Measurements from ENCODE around the gene POLD4. TPM values are rescaled to one million over a fixed set of nuclear protein-coding genes. Genes with fewer than 3 reads are reported as not detected.

The POLD4 gene
- total RNA-seq, 1 donor from 2014 or later, result 50.1 TPM

GRCh38 chr11:67364783-67365722 lies 11.7 kb upstream of the POLD4 start:
- Mint-ChIP-seq H3K27ac (no peak overlapping the region), H3K4me1 (ENCODE audit: low read depth) (peaks cover 23% of the 10 kb centered on the region), H3K4me3 (ENCODE audit: low read depth) (no peak overlapping the region), H3K36me3 (ENCODE audit: low read depth) (peaks cover 5% of the 10 kb centered on the region), H3K9me3 (no peaks in the 10 kb centered on the region), H3K27me3 (ENCODE audit: low read depth) (peaks cover 52% of the 10 kb centered on the region)
- no peak for DNase-seq (ENCODE audit: low spot score)
- intact Hi-C loops (cut with micrococcal nuclease), result no loop called here

GRCh38 chr11:67364169-67364568 lies 10.8 kb upstream of the POLD4 start:
- Mint-ChIP-seq H3K4me1 (ENCODE audit: low read depth) (peaks cover 18% of the 10 kb centered on the region), H3K9me3 (no peaks in the 10 kb centered on the region), H3K27ac (no peak overlapping the region), H3K27me3 (ENCODE audit: low read depth) (peaks cover 44% of the 10 kb centered on the region), H3K36me3 (ENCODE audit: low read depth) (peaks cover 5% of the 10 kb centered on the region), H3K4me3 (ENCODE audit: low read depth) (no peak overlapping the region)
- no peak for DNase-seq (ENCODE audit: low spot score)
- intact Hi-C loops (cut with micrococcal nuclease), result no loop called here

GRCh38 chr11:67357831-67358670 lies 4.7 kb upstream of the POLD4 start:
- H3K9me3 Mint-ChIP-seq, result no peaks in the 10 kb centered on the region
- intact Hi-C loops (cut with micrococcal nuclease), result loop anchor here (1.0 kb wide), 1 partner anchor 24 kb away; no protein-coding TSS in a partner anchor
- no peak overlapping the region for H3K27ac Mint-ChIP-seq
- H3K4me3 Mint-ChIP-seq (ENCODE audit: low read depth), result no peak overlapping the region
- H3K27me3 Mint-ChIP-seq (ENCODE audit: low read depth), result peaks cover 29% of the 10 kb centered on the region
- H3K36me3 Mint-ChIP-seq (ENCODE audit: low read depth), result no peaks in the 10 kb centered on the region
- peaks cover 28% of the 10 kb centered on the region for H3K4me1 Mint-ChIP-seq (ENCODE audit: low read depth)
- DNase-seq (ENCODE audit: low spot score), result no peak

DNA sequence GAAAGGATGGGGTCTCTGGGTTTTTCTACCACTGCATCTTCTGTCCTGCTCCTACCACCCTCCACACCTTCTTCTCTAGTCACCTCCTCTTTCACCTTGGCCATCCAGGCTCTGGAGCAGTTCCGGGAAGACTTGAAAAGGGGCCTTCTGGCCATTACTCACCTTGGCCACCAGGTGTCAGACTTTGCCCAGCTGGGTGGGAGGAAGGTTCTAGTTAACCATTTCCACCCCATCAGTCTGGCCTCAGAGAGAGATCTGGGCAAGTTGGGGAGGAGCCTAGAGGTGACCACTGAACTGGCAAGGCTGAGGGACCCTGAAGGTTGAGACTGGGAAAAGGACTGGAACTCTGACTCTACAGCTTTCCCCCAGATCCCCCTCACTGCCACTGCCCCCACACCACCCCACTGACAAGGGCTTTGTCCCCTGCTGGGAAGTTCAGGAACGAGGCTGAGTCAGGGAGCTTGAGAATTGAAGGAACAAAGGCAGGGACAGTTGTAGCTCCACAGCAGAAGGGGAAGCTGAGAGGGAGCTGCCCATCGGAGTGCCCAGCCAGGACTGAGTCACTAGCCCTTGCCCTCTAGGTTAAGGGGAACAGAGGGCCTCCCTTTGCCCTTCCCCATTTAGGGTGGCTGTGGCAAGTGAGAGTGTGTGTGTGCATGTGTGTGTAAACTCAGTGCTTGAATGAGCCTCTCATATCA lies 3.7 kb upstream of the POLD4 start:
- intact Hi-C loops (cut with micrococcal nuclease), result loop anchor here (1.0 kb wide), 1 partner anchor 25 kb away; no protein-coding TSS in a partner anchor

GRCh38 chr11:67356387-67356863 lies 3.1 kb upstream of the POLD4 start:
- peaks cover 32% of the 10 kb centered on the region for H3K4me1 Mint-ChIP-seq (ENCODE audit: low read depth)
- H3K27me3 Mint-ChIP-seq (ENCODE audit: low read depth), result peaks cover 14% of the 10 kb centered on the region
- peak overlapping the region; percentile 77 for H3K27ac Mint-ChIP-seq
- no peaks in the 10 kb centered on the region for H3K36me3 Mint-ChIP-seq (ENCODE audit: low read depth)
- H3K9me3 Mint-ChIP-seq, result no peaks in the 10 kb centered on the region
- no peak for DNase-seq (ENCODE audit: low spot score)
- intact Hi-C loops (cut with micrococcal nuclease), result no loop called here
- peak overlapping the region; percentile 10 for H3K4me3 Mint-ChIP-seq (ENCODE audit: low read depth)

More for the DNA sequence above, 3.7 kb upstream of the POLD4 start:
- peaks cover 28% of the 10 kb centered on the region for H3K4me1 Mint-ChIP-seq (ENCODE audit: low read depth)
- peak overlapping the region; percentile 10 for H3K4me3 Mint-ChIP-seq (ENCODE audit: low read depth)
- H3K27me3 Mint-ChIP-seq (ENCODE audit: low read depth), result peaks cover 19% of the 10 kb centered on the region
- peak overlapping the region; percentile 77 for H3K27ac Mint-ChIP-seq
- peak; percentile 59 for DNase-seq (ENCODE audit: low spot score)
- H3K36me3 Mint-ChIP-seq (ENCODE audit: low read depth), result no peaks in the 10 kb centered on the region
- H3K9me3 Mint-ChIP-seq, result no peaks in the 10 kb centered on the region

DNA sequence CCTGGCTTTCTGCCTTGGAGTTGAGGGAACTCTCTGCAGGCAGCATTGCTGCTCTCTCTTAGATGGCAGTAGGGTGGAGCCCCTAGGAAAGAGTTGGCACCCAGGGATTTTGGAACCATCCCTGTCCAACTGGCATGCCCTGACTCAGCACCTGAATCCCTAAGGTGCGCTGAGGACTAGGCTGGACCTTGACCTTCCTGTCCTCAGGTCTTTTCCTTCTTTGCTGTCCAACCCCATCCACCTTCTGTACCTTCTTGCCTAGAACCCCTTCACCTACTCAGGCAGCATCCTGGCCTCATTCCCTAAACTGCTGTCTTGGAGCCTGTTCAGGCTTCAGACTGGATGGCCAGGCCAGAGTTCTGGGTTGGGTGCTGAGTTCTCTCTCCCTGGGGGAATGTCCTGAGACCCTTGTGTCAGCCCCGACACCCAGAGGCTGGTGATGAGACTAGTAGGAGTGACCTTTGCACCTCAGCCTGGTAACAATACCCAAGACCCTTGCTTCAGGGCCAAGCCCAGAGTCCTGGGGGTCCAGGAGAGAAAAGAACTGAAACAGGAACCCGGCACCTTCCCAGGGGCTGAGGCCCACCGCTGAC lies 2.5 kb upstream of the POLD4 start:
- Mint-ChIP-seq H3K4me3 (ENCODE audit: low read depth) (peak overlapping the region; percentile 21), H3K27ac (peak overlapping the region; percentile 73), H3K9me3 (no peaks in the 10 kb centered on the region), H3K36me3 (ENCODE audit: low read depth) (no peaks in the 10 kb centered on the region), H3K27me3 (ENCODE audit: low read depth) (peaks cover 10% of the 10 kb centered on the region), H3K4me1 (ENCODE audit: low read depth) (peaks cover 35% of the 10 kb centered on the region)
- intact Hi-C loops (cut with micrococcal nuclease), result no loop called here
- DNase-seq (ENCODE audit: low spot score), result no peak

DNA sequence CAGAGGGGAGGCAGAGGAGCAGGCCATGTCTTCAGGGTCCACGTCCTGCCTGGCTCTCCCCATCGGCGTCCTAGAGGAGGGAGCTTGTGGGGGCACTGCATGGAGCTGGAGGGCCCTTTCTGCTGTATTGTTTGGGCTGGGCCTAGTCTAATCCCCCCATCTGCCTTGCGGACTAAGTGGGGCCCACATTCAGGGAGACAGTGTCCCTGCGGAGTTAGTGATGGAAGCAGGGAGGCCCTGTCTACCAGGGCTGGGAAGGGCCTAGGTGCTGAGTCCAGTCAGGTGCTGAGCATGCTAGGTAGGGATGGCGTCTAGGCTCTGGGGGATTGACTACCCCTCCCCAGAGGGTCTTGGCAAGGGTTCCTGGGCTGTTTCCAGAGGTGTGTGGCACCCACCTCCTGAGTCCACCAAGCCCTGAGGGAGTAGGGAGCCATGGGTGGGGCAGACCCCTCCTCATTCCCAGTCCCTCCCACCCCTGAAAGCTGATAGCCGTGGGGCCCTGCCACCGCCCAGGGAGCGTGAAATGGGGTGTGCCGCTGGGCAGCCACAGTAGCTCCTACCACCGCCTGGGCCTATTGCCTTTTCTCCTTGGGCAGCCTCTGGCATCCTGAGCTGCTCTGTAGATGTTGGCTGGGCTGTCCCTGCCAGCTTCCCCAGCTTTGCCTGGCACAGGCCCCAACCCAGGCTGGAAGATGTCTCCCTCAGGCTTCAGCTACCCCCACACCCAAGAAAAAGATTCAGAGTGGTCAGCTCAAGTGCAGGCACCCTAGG lies 1.9 kb upstream of the POLD4 start:
- Mint-ChIP-seq H3K4me3 (ENCODE audit: low read depth) (peak overlapping the region; percentile 21), H3K9me3 (no peaks in the 10 kb centered on the region), H3K27ac (peak overlapping the region; percentile 100), H3K4me1 (ENCODE audit: low read depth) (peaks cover 35% of the 10 kb centered on the region), H3K27me3 (ENCODE audit: low read depth) (peaks cover 10% of the 10 kb centered on the region), H3K36me3 (ENCODE audit: low read depth) (no peaks in the 10 kb centered on the region)
- intact Hi-C loops (cut with micrococcal nuclease), result no loop called here
- no peak for DNase-seq (ENCODE audit: low spot score)

DNA sequence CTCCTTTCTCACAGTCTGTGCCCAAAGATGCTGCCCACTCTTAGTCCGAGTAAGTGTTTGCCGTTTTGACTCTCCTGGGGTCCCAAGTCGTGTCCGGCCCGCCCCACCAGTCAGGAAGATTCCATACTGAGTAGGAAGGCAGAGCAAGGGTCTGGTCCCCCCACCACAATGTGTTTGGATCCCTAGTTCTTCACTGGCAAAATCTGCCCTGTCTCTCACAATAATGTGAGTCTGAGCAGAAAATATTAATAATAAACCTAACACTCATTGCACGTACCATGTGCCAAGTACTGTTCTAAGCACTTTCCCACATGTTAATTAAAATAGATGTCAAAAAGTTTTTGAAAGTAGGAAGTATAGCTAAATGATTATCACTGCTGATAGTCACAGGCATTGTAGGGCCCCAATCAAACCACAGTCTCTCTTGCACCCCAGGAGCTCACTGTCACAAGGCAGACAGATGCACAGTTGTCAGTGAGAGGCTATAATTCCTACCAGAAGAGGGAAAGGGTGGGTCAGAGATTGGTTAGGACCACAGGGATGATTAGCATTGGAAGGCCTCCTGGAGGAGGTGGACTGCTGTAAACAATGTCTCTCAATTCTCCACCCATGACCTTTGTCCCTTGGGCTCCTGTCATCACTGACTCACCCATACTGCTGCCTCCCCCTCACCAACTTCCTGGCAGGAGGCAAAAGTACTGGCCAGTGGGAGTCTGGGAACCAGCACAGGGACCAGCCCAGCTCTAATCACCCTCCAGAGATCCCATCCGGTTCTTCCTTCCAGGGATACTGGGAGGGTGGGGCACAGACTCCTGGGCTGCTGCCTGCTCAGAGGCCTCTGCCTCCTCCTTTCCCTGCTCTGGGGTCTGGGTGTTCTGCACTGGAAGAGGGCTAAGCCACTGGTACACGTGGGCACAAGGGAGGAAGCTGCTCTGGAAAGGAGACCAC lies 1.0 kb upstream of the POLD4 start:
- intact Hi-C loops (cut with micrococcal nuclease), result loop anchor here (5.0 kb wide), 2 partner anchors 37 to 128 kb away; partner anchors contain the start of gene AIP
- peak overlapping the region; percentile 96 for H3K4me3 Mint-ChIP-seq (ENCODE audit: low read depth)
- H3K4me1 Mint-ChIP-seq (ENCODE audit: low read depth), result peaks cover 35% of the 10 kb centered on the region
- H3K27ac Mint-ChIP-seq, result peak overlapping the region; percentile 100
- no peaks in the 10 kb centered on the region for H3K9me3 Mint-ChIP-seq
- H3K36me3 Mint-ChIP-seq (ENCODE audit: low read depth), result no peaks in the 10 kb centered on the region
- no peak for DNase-seq (ENCODE audit: low spot score)
- H3K27me3 Mint-ChIP-seq (ENCODE audit: low read depth), result peaks cover 10% of the 10 kb centered on the region

- intact Hi-C loops (cut with micrococcal nuclease), result loop anchor here (1.0 to 5.0 kb wide), 4 partner anchors 22 to 156 kb away; partner anchors contain the start of genes AIP and CDK2AP2
- H3K36me3 Mint-ChIP-seq (ENCODE audit: low read depth), result no peaks in the 10 kb centered on the region
- H3K4me3 Mint-ChIP-seq (ENCODE audit: low read depth), result peak overlapping the region; percentile 96
- no peaks in the 10 kb centered on the region for H3K9me3 Mint-ChIP-seq
- peaks cover 35% of the 10 kb centered on the region for H3K4me1 Mint-ChIP-seq (ENCODE audit: low read depth)
- peak overlapping the region; percentile 100 for H3K27ac Mint-ChIP-seq
- DNase-seq (ENCODE audit: low spot score), result no peak
- H3K27me3 Mint-ChIP-seq (ENCODE audit: low read depth), result peaks cover under 1% of the 10 kb centered on the region
Measured at GRCh38 chr11:67352546-67353316, 615 bp downstream of the POLD4 start.
